GM10248 (cell line): ENCODE data around the gene PCDH9.

ENCODE experiments used
- CTCF ChIA-PET: fragments of 300-600 bp; sonication (Branson Sonifier 250); formaldehyde crosslinking; extraction: SDS; loops from one replicate; lab custom pipeline; 2021; ENCODE audit warnings: antibody characterized with exemption; lab: Yijun Ruan, JAX
- POLR2A ChIA-PET: fragments of 350-650 bp; sonication (Branson Sonifier 250); formaldehyde crosslinking; extraction: SDS; loops from one replicate; lab custom pipeline; 2020; ENCODE audit warnings: antibody characterized with exemption; lab: Yijun Ruan, JAX
- DNase-seq: peaks from one replicate; pipeline ENCODE4 v3.0.0; 2012; ENCODE audit errors: extremely low spot score
- CTCF ChIP-seq: IDR thresholded peaks from 2 replicates; pipeline ENCODE4 v1.5.1; 2012; ENCODE audit warnings: mild to moderate bottlenecking, low read depth; ENCODE audit errors: extremely low read depth, missing control alignments, control extremely low read depth

PCDH9 gene

DNA sequence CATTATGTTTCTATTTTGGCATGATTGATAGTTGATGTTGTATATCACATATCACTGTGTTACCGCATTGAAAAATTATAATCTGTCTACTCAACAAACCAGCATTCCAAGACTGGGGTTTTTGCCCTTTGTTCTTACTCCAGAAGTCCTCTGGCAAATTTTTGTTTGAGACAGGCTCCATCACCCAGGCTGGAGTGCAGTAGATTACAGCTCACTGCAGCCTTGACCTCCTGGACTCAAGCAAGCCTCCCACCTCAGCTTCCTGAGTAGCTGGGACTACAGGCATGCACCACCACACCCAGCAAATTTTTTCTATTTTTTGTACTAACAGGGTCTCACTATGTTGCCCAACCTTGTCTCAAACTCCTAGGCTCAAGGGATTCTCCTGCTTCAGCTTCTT, 741.0 kb downstream of the PCDH9 start:
- TF ChIP-seq CTCF = no peak
- CTCF ChIA-PET = no interaction called here
- no peak for DNase-seq
- POLR2A ChIA-PET = no interaction called here

GRCh38 chr13:66483712-66484111, 746.4 kb downstream of the PCDH9 start:
- no peak for TF ChIP-seq CTCF
- CTCF ChIA-PET = no interaction called here
- POLR2A ChIA-PET = no interaction called here
- no peak for DNase-seq

DNA sequence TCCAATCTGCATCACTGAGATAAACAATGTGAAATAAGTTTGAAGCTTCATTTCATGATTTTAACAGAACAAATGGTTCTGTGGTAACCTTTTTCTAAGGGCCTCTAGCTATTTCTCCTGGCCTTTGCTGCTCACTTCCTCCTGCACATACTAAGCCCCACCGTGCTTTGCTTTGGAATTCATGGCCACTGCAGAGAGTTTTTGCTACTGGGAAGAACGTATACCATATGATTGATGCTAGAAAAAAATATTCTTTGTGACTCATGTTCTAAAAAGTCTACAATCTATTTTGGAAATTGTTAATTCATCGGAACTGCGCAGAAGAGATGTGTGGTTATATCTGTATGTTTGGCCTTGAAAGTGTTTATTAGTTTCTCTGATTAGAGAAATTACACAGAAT, 747.3 kb downstream of the PCDH9 start:
- ChIA-PET POLR2A (no interaction called here), CTCF (no interaction called here)
- no peak for TF ChIP-seq CTCF
- DNase-seq = no peak

DNA sequence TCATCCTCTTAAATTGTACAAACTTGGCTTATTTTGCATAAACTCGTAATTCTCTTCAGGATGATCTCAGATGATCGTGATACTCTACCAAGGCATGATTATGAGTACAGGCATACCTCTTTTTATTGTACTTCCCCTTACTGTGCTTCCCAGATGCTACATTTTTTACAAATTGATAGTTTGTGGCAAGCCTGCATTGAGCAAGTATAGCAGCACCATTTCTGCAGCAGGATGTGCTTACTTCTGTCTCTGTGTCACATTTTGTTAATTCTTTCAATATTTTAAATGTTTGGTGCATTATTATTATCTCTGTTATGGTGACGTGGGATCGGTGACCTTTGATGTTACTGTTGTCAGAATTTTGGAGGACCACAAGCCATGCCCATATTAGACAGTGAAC, 752.3 kb downstream of the PCDH9 start:
- POLR2A ChIA-PET = no interaction called here
- TF ChIP-seq CTCF = no peak
- no peak for DNase-seq
- CTCF ChIA-PET = interaction anchor here (0.6 kb wide), 1 partner anchor 16 kb away, joined by 3 read pairs; no protein-coding TSS in a partner anchor

- ChIA-PET POLR2A (no interaction called here), CTCF (interaction anchor here (1.3 kb wide), 1 partner anchor 58 kb away, joined by 3 read pairs; no protein-coding TSS in a partner anchor)
- no peak for DNase-seq
- no peak for TF ChIP-seq CTCF
Observed at GRCh38 chr13:66475061-66475460, 755.1 kb downstream of the PCDH9 start.

GRCh38 chr13:66469745-66470144, 760.4 kb downstream of the PCDH9 start:
- ChIA-PET POLR2A (no interaction called here), CTCF (interaction anchor here (0.8 to 1.5 kb wide), 3 partner anchors 10 to 23 kb away, joined by 3 to 4 read pairs (median 3); no protein-coding TSS in a partner anchor)
- no peak for DNase-seq
- TF ChIP-seq CTCF = no peak
